OCI-LY1 (cell line): ENCODE data around the gene KCNG4.

Experiments
- H2AFZ ChIP-seq: fragments of 200-600 bp; sonication (generic), shearing (Covaris generic); 2 replicates; pipeline ENCODE4 v1.6.0; 2014; ENCODE audit warnings: antibody characterized with exemption, mild to moderate bottlenecking, low read length
- H3F3A ChIP-seq: fragments of 200-600 bp; sonication (generic), shearing (Covaris generic); 2 replicates; pipeline ENCODE4 v1.6.0; 2014; ENCODE audit warnings: mild to moderate bottlenecking, antibody characterized with exemption, low read length, moderate library complexity; ENCODE audit not compliant: insufficient read depth
- H3K27ac ChIP-seq: fragments of 200-600 bp; sonication (generic); 2 replicates; pipeline ENCODE4 v1.5.1; 2014; ENCODE audit warnings: low read length, mixed run types, mild to moderate bottlenecking, low read depth; ENCODE audit not compliant: poor library complexity, severe bottlenecking
- H3K27me3 ChIP-seq: fragments of 200-600 bp; sonication (generic); 2 replicates; pipeline ENCODE4 v1.6.0; 2014; ENCODE audit warnings: antibody characterized with exemption, mild to moderate bottlenecking, low read length, moderate library complexity; ENCODE audit not compliant: insufficient read depth
- H3K36me3 ChIP-seq: fragments of 200-600 bp; sonication (generic); 2 replicates; pipeline ENCODE4 v1.6.1; 2014; ENCODE audit warnings: mild to moderate bottlenecking, antibody characterized with exemption, low read length, moderate library complexity, mixed read lengths; ENCODE audit not compliant: insufficient read depth
- H3K4me1 ChIP-seq: fragments of 200-600 bp; sonication (generic); 2 replicates; pipeline ENCODE4 v1.5.1; 2014; ENCODE audit warnings: mild to moderate bottlenecking, low read length, moderate library complexity; ENCODE audit not compliant: insufficient read depth, severe bottlenecking
- H3K4me2 ChIP-seq: fragments of 200-600 bp; sonication (generic), shearing (Covaris generic); 2 replicates; pipeline ENCODE4 v1.6.1; 2014; ENCODE audit warnings: low read length
- H3K4me3 ChIP-seq: fragments of 200-600 bp; sonication (generic); 2 replicates; pipeline ENCODE4 v1.5.1; 2014; ENCODE audit warnings: low read length, low read depth, mild to moderate bottlenecking, mixed read lengths; ENCODE audit not compliant: poor library complexity, severe bottlenecking
- H3K79me2 ChIP-seq: fragments of 200-600 bp; shearing (Covaris generic); 2 replicates; pipeline ENCODE4 v1.6.1; 2016; ENCODE audit warnings: mixed run types, low read length, mixed read lengths; ENCODE audit not compliant: insufficient read depth
- H3K9ac ChIP-seq: fragments of 200-600 bp; sonication (generic), shearing (Covaris generic); 2 replicates; pipeline ENCODE4 v1.6.1; 2014; ENCODE audit warnings: mild to moderate bottlenecking, low read length, mixed read lengths
- H3K9me2 ChIP-seq: fragments of 200-600 bp; sonication (generic), shearing (Covaris generic); 2 replicates; pipeline ENCODE4 v1.6.1; 2014; ENCODE audit warnings: low read depth, mild to moderate bottlenecking, low read length, mixed read lengths
- H3K9me3 ChIP-seq: fragments of 200-600 bp; shearing (Covaris generic); 2 replicates; pipeline ENCODE4 v1.6.1; 2014; ENCODE audit warnings: low read length, mixed read lengths
- H4K20me1 ChIP-seq: fragments of 200-600 bp; sonication (generic), shearing (Covaris generic); 2 replicates; pipeline ENCODE4 v1.6.0; 2016; ENCODE audit warnings: mild to moderate bottlenecking, low read length; ENCODE audit not compliant: insufficient read depth
- EZH2 ChIP-seq: fragments of 200-600 bp; sonication (generic), shearing (Covaris generic); IDR thresholded peaks from 2 replicates; pipeline ENCODE4 v1.8.0; 2017; ENCODE audit warnings: borderline replicate concordance, mixed run types, mild to moderate bottlenecking, antibody characterized with exemption, low read length, moderate library complexity, mixed read lengths
- TF ChIP-seq, protein P1 (sequence below): fragments of 200-600 bp; sonication (generic), shearing (Covaris generic); IDR thresholded peaks from 2 replicates; pipeline ENCODE4 v1.5.1; 2017; ENCODE audit warnings: mild to moderate bottlenecking, antibody characterized with exemption, low read length, moderate library complexity, mixed read lengths

The KCNG4 gene

DNA sequence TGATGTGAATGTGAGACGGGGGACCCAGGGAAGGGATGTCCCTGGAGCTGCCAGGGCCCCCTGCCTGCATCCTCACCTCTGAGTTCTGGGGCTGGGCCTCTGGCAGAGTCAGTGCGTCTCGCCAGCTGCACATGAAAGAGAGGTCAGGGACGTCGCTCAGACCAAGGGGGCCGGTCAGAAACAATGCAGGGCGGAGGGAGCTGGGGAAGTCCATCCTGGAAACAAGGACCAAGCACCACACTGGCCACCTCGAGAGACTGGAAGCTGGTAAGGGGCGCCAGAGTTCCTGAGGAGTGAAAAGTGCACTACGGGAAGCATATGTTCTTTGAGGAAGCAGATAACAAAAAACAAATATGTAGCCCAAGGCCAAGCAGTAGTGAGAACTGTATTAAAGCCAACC is 55.0 kb downstream of the KCNG4 start:
- H3K4me2 ChIP-seq, result no peak overlapping the region
- no peaks in the 10 kb centered on the region for H3K27me3 ChIP-seq
- H3K9me2 ChIP-seq, result no peaks in the 10 kb centered on the region
- 0 out of 2 replicates have a peak, but pooled peaks cover 7% of the 10 kb centered on the region for H3K79me2 ChIP-seq
- H3K4me1 ChIP-seq, result peaks cover 11% of the 10 kb centered on the region
- no peaks in the 10 kb centered on the region for H3K9me3 ChIP-seq
- H3K27ac ChIP-seq, result no peak overlapping the region
- H2AFZ ChIP-seq, result no peak overlapping the region
- no peak overlapping the region for H3K4me3 ChIP-seq
- H3K9ac ChIP-seq, result no peak overlapping the region
- peaks cover 46% of the 10 kb centered on the region for H3K36me3 ChIP-seq
- no peaks in the 10 kb centered on the region for H3F3A ChIP-seq
- H4K20me1 ChIP-seq, result no peaks in the 10 kb centered on the region
- TF ChIP-seq EZH2, result no peak
- TF ChIP-seq, protein P1, sequence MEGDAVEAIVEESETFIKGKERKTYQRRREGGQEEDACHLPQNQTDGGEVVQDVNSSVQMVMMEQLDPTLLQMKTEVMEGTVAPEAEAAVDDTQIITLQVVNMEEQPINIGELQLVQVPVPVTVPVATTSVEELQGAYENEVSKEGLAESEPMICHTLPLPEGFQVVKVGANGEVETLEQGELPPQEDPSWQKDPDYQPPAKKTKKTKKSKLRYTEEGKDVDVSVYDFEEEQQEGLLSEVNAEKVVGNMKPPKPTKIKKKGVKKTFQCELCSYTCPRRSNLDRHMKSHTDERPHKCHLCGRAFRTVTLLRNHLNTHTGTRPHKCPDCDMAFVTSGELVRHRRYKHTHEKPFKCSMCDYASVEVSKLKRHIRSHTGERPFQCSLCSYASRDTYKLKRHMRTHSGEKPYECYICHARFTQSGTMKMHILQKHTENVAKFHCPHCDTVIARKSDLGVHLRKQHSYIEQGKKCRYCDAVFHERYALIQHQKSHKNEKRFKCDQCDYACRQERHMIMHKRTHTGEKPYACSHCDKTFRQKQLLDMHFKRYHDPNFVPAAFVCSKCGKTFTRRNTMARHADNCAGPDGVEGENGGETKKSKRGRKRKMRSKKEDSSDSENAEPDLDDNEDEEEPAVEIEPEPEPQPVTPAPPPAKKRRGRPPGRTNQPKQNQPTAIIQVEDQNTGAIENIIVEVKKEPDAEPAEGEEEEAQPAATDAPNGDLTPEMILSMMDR, result no peak

DNA sequence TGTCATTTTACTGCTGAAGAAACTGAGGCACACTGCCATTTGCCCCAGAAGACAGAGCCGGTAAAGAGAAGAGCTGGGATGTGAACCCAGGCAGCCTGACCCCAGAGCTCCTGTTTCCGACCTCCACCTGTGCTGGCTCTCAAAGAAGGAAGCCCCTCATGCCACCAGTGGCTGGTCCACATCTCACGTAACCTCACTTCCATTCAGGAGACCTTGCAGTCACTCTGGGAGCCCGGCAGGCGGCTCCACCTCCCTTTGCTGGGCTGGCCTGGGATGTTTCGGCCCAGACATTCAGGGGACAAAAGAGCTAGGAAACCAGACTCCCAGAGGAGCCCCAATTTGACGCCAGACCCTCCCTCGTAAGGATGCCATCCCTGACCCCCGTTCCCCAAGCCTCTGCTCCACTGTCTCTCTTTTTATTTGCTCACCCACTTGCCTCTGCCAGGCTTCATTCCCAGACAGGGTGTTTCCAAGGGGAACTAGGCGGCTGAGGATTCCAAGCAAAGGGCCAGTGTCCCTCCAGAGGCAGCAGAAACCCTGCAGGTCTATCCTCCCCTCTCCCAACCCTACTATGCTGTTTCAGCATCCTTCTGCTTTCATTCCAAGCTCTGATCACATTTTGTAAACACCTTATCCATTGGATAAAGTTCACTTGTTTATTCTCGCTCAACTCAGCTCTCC is 55.8 kb downstream of the KCNG4 start:
- Histone ChIP-seq H3K79me2 (0 out of 2 replicates have a peak, but pooled peaks cover 7% of the 10 kb centered on the region), H3K4me2 (no peak overlapping the region), H3K9me2 (no peaks in the 10 kb centered on the region), H3F3A (no peaks in the 10 kb centered on the region), H3K9ac (no peak overlapping the region), H2AFZ (no peak overlapping the region), H3K27me3 (no peaks in the 10 kb centered on the region), H3K4me1 (peaks cover 11% of the 10 kb centered on the region), H3K4me3 (no peak overlapping the region), H3K27ac (no peak overlapping the region), H3K36me3 (peaks cover 53% of the 10 kb centered on the region), H4K20me1 (no peaks in the 10 kb centered on the region), H3K9me3 (no peaks in the 10 kb centered on the region)
- no peak for TF ChIP-seq EZH2
- TF ChIP-seq, protein P1, result no peak

DNA sequence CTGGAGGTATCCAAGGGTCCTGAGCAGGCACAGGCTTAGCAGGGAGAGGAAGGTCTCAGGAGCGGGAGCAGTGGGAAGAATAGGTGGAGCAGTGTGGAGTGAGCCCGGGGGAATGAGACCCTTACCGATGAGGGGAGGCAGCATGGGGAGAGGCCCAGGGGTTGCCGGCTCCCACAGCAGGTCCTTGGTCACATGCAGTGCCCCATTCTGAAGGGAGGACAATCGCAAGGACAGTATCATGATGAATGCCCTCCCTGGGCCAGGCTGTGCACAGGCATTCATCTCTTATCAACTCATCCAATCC is 56.3 kb downstream of the KCNG4 start:
- no peak overlapping the region for H3K9ac ChIP-seq
- H3K9me2 ChIP-seq, result no peaks in the 10 kb centered on the region
- no peaks in the 10 kb centered on the region for H3K27me3 ChIP-seq
- no peaks in the 10 kb centered on the region for H3K9me3 ChIP-seq
- no peaks in the 10 kb centered on the region for H3F3A ChIP-seq
- no peak overlapping the region for H3K4me3 ChIP-seq
- TF ChIP-seq, protein P1, result no peak
- TF ChIP-seq EZH2, result no peak
- 0 out of 2 replicates have a peak, but pooled peaks cover 7% of the 10 kb centered on the region for H3K79me2 ChIP-seq
- H3K4me1 ChIP-seq, result peaks cover 11% of the 10 kb centered on the region
- H3K4me2 ChIP-seq, result no peak overlapping the region
- H2AFZ ChIP-seq, result no peak overlapping the region
- H3K36me3 ChIP-seq, result peaks cover 58% of the 10 kb centered on the region
- H4K20me1 ChIP-seq, result no peaks in the 10 kb centered on the region
- H3K27ac ChIP-seq, result no peak overlapping the region
